HTR-8/SVneo (cell line): ENCODE measurements around the gene PHKA2.
A peak's percentile ranks its signal among the peaks of the same experiment; 100 is the strongest.
"Not testable (repeated sequence)": the region's sequence is repeated elsewhere in the genome, so short reads cannot be mapped to it uniquely, and the experiment has no call there.

ENCODE experiments used
- DNase-seq: peaks from one replicate; pipeline ENCODE4 v3.0.0; 2011; ENCODE audit warnings: low spot score, mixed read lengths; ENCODE audit not compliant: insufficient read length
- FAIRE-seq: peaks from 2 replicates; lab custom pipeline; 2011; peaks lifted over from hg19 to GRCh38; lab: Jason Lieb, UNC

The PHKA2 gene, protein sequence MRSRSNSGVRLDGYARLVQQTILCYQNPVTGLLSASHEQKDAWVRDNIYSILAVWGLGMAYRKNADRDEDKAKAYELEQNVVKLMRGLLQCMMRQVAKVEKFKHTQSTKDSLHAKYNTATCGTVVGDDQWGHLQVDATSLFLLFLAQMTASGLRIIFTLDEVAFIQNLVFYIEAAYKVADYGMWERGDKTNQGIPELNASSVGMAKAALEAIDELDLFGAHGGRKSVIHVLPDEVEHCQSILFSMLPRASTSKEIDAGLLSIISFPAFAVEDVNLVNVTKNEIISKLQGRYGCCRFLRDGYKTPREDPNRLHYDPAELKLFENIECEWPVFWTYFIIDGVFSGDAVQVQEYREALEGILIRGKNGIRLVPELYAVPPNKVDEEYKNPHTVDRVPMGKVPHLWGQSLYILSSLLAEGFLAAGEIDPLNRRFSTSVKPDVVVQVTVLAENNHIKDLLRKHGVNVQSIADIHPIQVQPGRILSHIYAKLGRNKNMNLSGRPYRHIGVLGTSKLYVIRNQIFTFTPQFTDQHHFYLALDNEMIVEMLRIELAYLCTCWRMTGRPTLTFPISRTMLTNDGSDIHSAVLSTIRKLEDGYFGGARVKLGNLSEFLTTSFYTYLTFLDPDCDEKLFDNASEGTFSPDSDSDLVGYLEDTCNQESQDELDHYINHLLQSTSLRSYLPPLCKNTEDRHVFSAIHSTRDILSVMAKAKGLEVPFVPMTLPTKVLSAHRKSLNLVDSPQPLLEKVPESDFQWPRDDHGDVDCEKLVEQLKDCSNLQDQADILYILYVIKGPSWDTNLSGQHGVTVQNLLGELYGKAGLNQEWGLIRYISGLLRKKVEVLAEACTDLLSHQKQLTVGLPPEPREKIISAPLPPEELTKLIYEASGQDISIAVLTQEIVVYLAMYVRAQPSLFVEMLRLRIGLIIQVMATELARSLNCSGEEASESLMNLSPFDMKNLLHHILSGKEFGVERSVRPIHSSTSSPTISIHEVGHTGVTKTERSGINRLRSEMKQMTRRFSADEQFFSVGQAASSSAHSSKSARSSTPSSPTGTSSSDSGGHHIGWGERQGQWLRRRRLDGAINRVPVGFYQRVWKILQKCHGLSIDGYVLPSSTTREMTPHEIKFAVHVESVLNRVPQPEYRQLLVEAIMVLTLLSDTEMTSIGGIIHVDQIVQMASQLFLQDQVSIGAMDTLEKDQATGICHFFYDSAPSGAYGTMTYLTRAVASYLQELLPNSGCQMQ

DNA sequence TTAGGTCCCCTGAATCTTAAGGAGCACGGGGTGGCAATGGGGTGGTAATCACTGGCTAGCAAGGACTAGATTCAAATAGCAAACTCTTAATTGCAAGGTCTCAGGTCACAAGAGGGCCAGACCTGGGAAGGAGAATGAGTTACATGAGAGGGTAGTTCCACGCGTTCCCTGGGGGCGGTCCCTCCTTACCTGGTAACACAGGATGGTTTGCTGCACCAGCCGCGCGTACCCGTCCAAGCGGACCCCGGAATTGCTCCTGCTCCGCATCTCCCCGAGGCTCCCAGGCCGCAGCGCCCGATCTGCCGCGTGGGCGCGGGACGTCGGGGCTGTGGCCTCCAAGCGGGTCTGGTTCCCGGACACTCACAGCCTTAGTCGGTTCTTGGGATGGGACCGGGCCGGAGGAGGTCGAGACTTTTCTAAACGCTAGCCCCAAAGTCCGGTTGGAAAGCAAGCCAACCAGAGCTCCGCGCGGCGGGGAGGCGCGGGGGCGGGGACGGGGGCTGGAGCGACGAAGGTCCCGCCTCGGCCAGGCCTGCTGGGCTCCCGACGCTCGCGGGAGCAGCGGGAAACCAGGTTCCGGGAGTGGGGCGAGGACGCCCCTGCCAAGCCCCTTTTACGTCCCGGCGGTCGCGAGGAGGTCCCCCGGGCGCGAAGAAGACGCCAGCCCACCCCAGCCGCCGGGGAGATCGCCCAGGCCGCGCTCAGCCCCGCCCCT is at the start of gene PHKA2:
Gene PHKA2, minus strand, starts transcription at position 449 of the 715 bp plus-strand sequence. Its CDS starts 182 bp downstream, at position 267.
- no peak for DNase-seq
- no peak for FAIRE-seq

- no peak for DNase-seq
- no peak for FAIRE-seq
Measured at GRCh38 chrX:19030805-19031204, 46.9 kb upstream of the PHKA2 start.

GRCh38 chrX:19028560-19028959 is 44.6 kb upstream of the PHKA2 start:
- DNase-seq (no peak), FAIRE-seq (no peak)

- FAIRE-seq (no peak), DNase-seq (no peak)
Measured at GRCh38 chrX:19024366-19024765, 40.5 kb upstream of the PHKA2 start.

- FAIRE-seq (no peak), DNase-seq (no peak)
Measured at GRCh38 chrX:19019996-19020395, 36.1 kb upstream of the PHKA2 start.

- FAIRE-seq: no peak
- DNase-seq: peak; percentile 19
Measured at GRCh38 chrX:19017271-19017670, 33.4 kb upstream of the PHKA2 start.

DNA sequence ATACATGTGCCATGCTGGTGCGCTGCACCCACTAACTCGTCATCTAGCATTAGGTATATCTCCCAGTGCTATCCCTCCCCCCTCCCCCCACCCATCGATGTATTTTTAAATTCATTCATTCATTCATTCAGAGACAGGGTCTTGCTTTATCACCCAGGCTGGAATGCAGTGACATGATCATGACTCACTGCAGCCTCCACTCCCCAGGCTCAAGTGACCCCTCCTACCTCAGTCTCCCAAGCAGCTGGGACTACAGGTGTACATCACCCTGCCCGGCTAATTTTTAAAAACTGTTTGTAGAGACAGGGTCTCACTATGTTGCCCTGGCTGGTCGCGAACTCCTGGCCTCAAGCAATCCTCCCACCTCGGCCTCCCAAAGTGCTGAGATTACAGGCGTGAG is 32.7 kb upstream of the PHKA2 start:
- not testable (repeated sequence) for FAIRE-seq, DNase-seq

GRCh38 chrX:19007868-19008267 is 24.0 kb upstream of the PHKA2 start:
- FAIRE-seq (no peak), DNase-seq (no peak)

DNA sequence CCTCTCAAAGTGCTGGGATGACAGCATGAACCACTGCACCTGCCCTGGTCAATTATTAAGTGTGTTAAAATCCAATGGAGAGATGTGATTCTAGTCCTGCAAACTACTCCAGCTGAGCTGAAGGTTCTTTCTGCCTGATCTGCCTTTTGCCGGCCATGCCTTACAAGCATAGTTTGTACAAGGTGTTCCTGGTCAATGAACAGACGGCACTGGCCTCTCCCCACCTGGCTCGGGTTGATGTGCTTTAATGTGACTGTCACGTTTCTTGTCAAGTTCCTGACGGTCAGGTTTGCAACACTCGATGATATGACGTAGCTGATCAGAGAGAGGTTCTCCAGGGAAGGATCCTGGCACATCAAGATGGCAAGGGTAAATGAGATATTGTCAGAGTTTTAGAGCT is 23.1 kb upstream of the PHKA2 start:
- no peak for FAIRE-seq
- DNase-seq: no peak

DNA sequence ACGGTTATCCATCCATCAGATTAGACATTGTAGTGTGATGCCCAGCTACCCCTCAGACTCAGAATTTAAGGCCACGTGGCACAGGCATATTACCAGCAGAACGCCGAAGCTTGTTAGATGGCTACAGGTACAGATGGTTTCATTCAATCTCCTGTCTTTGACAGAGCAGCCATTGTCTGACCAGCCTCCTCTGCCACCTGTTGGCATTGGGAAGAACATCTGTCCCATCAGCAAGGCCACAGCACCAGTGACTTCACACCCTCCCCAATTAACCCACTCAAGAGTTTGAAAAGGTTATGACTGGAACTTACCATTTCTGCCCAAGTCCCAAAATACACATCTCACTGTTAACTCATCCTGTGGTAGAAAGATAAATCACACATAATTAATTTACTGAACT is 22.0 kb upstream of the PHKA2 start:
- DNase-seq: no peak
- no peak for FAIRE-seq

GRCh38 chrX:19003756-19004155 is 19.8 kb upstream of the PHKA2 start:
- no peak for DNase-seq
- FAIRE-seq: no peak

GRCh38 chrX:18998653-18999052 is 14.7 kb upstream of the PHKA2 start:
- DNase-seq (no peak), FAIRE-seq (no peak)

DNA sequence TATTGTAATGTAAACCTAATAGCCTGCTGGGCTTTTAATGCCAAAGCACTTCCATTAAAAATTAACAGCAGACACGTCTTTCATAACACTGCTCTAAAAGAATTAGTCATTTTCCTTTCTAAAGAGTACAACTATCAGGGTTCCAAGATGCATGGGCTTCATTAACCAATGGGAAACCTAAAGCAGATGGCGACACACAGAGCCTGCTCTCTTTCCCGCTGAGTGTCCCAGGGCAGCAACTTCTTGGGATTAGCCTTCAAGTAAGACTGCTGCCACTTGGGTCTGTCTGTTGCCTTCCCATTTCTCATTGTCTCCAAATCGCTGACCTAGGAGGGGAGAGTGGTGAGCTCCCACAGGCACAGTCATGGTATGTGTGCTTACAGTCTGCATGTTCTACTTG is 14.0 kb upstream of the PHKA2 start:
- FAIRE-seq: no peak

DNA sequence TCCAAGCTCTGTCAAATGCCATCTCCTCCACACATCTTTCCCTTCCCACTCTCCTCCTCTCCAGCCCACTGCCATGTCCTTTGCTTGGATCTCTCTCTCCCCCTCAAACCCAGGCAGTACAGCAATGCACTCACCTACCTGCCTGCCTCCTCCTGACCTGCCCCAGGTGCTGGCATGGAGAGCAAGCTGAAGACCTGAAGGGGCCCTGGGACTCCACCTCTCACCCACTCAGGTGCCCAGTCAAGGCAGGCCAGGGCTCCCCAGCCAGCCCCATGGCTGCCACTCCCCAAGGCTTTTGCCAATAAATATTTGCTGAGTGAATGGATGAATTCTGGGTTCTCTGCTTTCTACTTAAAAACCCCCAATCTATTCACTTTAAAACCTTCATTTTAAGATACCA is 12.6 kb upstream of the PHKA2 start:
- DNase-seq: no peak

More for the DNA sequence above, 14.0 kb upstream of the PHKA2 start:
- DNase-seq: no peak

DNA sequence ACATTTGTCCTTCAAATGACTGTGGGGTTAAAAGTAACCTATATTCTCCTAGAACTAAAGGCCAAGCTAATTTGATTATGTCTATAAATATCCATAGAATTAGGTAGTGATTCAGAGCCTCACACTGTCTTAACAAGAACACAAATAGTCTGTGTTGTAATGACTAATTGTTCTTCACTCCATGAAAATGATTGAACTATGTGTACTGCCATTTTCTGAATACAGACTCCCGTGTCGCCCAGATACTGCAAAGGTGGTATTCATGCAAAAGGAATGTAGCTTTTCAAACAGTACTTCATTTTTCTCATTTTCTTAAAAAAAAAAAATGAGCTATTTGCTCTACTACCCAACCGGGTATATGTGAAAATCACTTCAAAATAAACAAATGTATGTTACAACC is 11.3 kb upstream of the PHKA2 start:
- FAIRE-seq (no peak), DNase-seq (no peak)

More for the DNA sequence above, 12.6 kb upstream of the PHKA2 start:
- FAIRE-seq: no peak

GRCh38 chrX:18994713-18995112 is 10.8 kb upstream of the PHKA2 start:
- DNase-seq: no peak
- FAIRE-seq: no peak

DNA sequence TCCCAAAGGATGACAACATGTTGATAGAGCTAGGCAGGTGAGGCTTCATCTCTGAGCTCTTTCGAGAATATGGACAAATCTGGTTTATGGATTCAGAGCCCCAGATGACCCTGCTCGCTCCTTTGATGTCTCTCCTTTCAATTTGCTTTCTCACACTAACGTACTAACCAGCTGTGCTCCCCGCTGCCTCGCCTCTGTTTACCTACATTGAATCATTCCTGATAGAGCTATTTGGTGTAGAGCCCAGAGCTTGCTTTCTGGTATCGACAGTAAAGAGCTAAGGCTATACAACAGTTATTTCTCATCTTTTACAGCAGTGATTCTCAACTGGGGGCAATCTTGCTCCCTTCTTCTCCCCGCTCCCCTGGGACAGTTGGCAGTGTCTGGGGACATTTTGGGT is 8.9 kb upstream of the PHKA2 start:
- no peak for FAIRE-seq

DNA sequence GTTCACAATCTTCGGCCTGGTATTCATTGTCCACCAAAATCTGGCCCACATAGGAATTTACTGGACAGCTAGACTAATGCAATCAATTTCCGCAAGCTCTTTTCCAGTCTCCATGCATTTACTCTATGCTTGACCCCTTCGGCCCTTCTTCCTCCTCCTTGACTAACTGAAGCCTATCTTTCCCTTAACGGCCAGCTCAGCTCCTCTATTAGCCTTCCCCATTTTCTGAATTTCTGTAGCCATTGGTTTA is 1.2 kb upstream of the PHKA2 start:
- DNase-seq (no peak), FAIRE-seq (no peak)

More for the DNA sequence above, 8.9 kb upstream of the PHKA2 start:
- no peak for DNase-seq

- no peak for FAIRE-seq
- DNase-seq: peak; percentile 43
Measured at GRCh38 chrX:18984381-18985185, 669 bp upstream of the PHKA2 start.
